ENCODE results near the gene NOL4L.

- no peak for TF ChIP-seq CTCF (IDR thresholded peaks at IDR 0.05; ENCODE audit: poor library complexity)
- no peak for TF ChIP-seq EZH2 (IDR thresholded peaks at IDR 0.05; ENCODE audit: borderline replicate concordance)
These were observed 105.4 kb downstream of the NOL4L start for GRCh38 chr20:32479697-32480171.
